NCI-H1436 treated with DMSO at 0.1 percent for 48 hours (cell line): ENCODE results near the gene SLC6A11.

Experiments
- DNase-seq: peaks from one replicate; lab custom pipeline; 2025; lab: John Stamatoyannopoulos, UW

SLC6A11 gene

DNA sequence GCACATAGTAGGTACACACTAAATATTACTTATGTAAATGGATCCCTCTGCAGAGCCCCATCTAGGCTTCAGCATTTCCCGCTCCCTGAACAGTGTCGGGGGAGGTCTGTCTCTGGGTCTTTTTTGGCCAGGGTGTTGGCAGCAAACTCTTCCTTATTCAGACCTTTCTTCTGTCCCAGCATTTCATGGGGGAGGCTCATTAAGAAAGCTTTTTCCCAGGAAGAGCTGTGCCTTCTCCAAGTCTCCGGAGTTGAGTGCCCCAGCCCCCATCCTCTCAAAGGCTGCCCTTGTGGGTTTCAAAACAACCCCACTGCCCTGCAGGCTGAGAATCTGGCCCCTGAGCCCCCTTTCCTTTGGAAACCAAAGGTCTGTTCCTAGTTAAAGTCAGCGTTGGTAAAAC, 25.1 kb downstream of the SLC6A11 start:
- no peak for DNase-seq

DNA sequence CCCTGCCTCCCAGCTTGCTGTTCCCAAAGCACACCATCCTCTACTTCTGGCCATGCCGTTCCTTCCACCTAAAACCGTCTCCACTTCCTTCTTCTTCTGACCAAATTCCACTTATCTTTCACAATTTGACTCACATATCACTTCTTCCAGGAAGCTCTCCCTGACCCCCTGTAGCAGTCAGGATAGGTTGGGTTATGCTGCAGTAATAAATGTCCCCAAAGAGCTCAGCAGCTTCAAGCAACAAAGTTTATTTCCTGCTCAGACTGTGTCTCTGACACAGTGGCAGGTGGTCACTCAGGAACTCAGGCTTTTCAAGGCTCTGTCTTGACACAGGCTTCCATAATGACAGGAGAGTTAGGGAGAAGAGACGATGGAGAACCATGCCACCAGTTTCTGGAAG, 27.4 kb downstream of the SLC6A11 start:
- no peak for DNase-seq

GRCh38 chr3:10845001-10845761, 29.2 kb downstream of the SLC6A11 start:
- no peak for DNase-seq

GRCh38 chr3:10845839-10846656, 30.0 kb downstream of the SLC6A11 start:
- DNase-seq = no peak

DNA sequence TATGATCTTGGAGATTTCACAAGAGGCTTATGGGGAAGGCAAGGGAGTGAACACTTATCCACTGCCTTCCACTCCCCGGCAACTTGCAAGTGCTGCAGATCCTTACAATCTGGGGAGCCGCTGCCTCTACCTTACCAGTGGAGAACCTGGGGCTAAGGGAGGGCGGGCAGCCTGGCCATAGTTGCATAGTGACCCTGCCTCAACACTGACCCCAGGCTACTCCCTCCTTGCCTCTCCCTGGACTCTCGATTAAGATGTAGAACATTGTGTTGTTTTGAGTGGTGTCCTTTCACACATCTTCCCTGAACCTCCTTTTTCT, 30.6 kb downstream of the SLC6A11 start:
- DNase-seq = no peak

DNA sequence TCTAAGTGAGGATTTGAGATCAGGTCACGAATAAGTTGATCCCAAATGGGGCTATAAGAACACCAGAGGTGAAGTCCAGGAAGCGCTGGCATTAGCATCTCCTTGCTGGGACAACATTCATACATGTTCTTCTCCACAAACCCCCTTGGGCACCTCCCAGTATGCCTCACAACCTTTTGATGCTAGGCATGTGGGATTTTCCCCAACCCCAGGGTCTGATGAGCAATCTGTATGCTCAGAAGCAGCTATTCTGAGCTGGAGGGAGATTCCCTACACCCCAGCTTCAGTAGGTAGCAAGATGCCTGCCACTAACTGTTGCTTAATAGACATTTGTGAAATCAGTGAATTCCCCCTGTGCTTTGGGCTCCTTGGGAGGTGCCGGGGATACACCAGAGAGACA, 32.2 kb downstream of the SLC6A11 start:
- DNase-seq = no peak

DNA sequence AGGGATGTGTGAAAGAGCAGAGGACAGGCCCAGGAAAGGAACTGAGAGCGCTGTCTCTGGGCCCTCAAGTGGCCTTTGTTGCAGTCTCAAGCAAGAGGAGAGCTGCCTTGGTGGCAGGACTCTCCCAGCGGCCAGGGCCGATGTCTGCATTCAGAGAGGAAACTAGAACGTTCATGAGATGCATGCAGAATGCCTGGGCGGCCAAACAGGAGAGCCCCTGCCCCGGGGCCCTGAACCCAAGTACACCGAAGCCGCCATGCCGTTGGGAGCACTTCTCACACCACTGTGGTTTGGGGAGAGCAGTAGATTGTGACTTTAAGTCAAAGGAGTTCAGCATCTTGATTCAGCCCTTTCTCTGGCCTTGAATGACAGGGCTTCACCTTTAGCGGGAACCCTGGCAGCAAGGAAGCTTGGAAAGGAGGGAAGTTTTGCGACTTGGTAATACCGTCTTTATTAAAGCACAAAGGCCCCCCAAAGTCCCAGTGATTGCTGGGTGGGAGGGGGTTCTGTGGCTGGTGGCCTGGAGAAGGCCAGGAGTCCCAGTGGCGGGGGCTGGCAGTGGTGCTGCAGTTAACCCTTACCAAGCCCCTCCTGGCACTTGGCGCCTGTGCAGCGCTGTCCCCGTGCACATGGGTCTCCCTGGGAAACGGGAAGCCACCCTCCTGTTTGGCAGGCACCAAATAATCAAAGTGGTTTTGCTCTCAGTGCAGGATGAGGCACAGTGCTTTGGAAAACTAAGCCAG, 36.2 kb downstream of the SLC6A11 start:
- DNase-seq = no peak

DNA sequence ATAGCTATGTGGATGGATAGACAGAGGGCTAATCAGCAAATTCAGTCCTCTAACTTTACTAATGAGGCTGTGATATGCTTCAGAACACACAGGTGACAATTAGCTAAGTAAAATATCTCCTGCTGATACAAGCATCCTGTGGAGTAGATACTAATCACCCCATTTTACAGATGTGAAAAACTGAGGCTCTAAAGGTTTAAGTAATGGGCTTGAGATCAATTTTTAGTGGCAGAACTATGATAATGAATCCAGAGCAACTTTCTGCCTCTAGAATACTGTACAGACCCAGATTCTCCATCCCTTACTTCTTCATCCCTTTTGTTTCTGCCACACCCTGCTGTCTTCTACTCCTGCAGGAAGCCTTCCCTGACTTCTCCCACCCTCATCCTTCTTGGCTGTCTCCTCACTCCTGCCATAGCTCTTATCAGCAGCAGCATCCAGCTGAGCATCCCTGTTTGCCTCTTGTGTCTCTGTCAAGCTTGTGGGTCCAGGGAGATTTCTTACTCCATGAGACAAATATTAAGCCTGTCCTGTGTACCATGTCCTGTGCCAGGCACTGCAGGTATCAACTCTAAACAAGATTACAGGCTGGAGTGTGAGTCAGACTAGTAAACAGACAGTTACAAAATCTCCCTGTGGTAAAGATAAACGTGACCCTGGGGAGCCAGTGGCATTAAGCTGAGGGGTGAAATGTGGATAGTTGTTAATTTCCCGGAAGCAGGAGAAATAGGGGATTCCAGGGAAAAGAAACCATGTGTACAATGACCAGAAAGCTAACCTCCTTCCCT, 39.2 kb downstream of the SLC6A11 start:
- no peak for DNase-seq

DNA sequence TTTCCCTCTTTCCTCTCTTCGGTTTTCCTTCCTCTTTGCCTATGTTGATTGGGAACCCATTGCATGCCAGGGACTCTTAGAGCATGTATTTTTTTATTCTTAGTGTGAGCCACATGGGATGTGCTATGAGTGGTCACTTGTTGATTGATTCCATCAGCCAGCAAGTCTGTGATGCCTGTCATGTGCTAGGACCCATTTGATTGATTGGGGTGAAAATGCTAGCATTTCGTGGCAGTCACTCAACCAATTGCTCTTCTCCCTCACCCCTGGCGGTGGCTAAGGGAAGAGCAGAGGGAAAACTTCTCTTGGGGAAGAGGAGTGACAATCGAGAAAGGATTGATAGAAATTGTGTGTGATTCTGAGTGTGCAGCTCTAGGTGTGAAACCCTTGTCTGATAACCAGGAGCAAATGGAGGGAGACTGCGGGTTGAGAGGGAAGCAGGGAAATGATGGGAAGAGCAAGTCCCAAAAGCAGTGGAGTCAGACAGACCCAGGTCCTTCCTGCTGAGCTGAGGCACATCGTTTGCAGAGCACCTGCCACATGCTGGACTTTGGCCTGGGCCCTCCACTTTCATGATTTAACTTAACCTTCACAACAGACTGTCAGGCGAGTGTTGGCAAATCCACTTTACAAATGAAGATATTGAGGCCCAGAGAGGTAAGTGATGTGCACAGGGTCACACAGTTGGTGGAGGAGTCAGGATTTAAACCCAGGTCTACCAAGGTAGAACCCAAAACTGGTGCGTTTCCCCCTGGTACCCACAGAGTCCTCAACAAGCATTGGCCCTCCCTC, 40.0 kb downstream of the SLC6A11 start:
- DNase-seq = no peak

- DNase-seq = no peak
Observed at GRCh38 chr3:10857235-10857634, 41.2 kb downstream of the SLC6A11 start.

- no peak for DNase-seq
Observed at GRCh38 chr3:10858091-10858490, 42.1 kb downstream of the SLC6A11 start.

DNA sequence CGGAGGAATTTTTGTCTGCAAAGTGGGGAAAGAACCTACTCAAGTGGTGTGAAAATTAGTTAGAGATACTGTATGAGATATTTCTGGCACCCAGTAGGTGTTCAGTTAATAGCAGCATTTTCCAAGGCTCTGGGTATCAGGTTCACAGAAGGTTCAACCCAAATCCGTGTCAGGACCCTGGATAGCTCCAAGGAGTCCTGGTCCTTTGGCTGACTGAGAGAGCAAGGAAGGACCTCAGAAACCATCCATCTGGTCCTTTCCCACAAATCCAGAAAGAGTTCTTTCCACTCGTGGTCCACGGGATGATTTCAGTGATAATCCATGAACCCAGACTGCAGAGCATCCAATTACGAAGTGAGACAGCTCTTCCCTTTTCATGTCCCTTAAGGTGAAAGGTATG, 51.4 kb downstream of the SLC6A11 start:
- no peak for DNase-seq

DNA sequence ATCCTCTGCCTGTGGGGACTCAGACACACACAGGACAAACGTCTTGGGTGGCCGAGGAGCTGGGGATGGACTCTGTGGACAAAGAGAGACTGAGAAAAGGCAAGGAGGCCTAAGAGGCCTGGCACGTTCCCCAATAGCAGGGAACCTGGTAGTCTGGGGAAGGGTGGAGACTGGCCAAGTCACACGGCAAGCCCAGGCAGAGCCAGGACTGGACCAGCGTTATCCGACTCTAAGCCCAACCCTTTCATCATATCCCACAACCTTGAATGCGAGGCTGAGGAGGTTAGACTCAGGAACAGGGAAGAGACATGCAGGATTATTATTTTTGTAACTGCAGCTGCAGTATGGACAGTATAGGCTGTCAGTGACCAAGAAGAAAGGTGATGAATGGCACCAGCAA, 53.4 kb downstream of the SLC6A11 start:
- DNase-seq = no peak

DNA sequence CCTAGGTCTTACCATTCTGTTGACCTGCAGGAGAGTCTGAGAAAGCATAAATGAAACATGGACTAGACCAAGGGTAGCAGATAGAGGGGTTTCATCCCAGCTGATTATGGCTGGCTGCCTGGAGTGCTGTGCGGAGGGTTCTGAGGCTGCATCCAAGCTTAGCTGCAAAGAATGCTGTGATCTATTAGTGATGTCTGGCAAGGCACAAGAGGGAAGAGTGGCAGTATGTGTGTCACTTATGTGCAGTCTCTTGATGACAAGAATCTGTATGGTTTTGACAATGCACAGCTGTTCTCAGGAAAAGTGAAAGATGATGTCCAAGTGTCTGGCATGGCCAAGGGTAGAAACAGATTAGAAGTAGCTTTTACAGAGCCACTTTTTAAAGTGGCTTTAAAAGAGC, 54.3 kb downstream of the SLC6A11 start:
- DNase-seq = no peak

GRCh38 chr3:10873415-10873814, 57.4 kb downstream of the SLC6A11 start:
- no peak for DNase-seq

GRCh38 chr3:10875914-10876313, 59.9 kb downstream of the SLC6A11 start:
- no peak for DNase-seq

DNA sequence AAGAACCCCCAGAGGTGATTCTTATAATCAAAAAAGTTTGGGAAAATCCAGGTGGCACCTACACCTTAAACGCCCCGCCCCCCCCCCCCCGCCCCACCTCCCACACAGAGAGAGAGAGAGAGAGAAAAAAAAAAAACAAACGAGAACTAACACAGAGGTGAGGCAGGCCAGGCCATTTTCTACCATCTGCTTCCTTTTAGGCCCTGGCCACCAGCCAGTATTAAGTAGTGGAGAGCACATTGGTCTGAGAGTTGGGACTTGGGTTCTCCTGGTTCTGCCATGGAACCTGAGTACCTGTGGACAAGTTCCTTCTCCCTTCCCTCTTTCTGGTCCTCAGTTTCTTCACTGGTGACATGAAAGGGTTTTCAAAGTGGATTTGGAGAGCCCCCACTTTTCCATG, 60.6 kb downstream of the SLC6A11 start:
- no peak for DNase-seq

DNA sequence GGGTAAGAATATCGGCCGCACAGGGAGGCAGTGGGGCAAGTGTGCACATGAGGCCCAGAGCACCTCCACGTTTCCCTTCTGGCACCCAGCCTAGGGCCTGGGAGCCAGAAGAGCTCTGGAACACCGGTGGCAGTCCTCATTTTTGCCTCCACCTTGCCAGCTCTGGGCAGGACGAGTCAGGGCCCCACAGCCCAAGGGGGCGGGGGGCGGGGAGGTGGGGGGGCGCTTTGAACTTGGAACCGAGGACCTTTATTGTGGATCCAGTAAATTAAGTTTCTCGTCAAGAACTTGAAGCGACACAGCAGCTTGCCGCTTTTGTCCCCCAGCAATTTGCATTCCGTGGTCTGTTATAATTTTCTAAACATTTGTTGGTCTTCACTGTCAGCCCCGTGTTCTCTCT, 66.8 kb downstream of the SLC6A11 start:
- no peak for DNase-seq

- DNase-seq = no peak
Observed at GRCh38 chr3:10883478-10884234, 67.6 kb downstream of the SLC6A11 start.

DNA sequence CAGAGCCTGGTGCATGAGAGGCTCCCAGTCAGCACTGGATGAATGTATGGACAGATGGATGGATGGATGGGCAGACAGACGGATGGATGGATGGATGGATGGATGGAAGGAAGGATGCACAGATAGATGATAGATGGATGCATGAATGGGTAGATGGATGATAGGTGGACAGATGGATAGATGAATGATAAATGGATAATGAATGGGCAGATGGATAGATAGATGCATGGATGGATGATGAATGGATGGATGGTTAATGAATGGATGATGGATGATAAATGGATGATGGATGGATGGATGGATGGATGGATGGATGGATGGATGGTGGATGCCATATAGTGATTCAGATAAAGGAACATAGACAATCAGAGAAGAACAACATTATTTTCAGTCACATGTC, 71.0 kb downstream of the SLC6A11 start:
- DNase-seq = no peak
